K562 (cell line): Measurements from ENCODE around the gene POC1B. TPM values are rescaled to one million over a fixed set of nuclear protein-coding genes. Genes with fewer than 3 reads are reported as not detected.

Experiments
- ATAC-seq: fragments of 200-7000 bp; cut with Tn5 transposase; 3 replicates; pipeline ENCODE4 v1.9.1; 2020; ENCODE audit warnings: moderate library complexity
- BruUV-seq: library from RNA; stranded (reverse); fragments of 400-500 nt; replicated peaks from 2 replicates; lab custom pipeline; 2021; lab: Mats Ljungman, UMichigan
- CTCF ChIA-PET: fragments of 300-600 bp; formaldehyde crosslinking; extraction: SDS; loops from one replicate; lab custom pipeline; 2021; ENCODE audit warnings: low intra/inter-chr PET ratio; lab: Yijun Ruan, JAX
- POLR2A ChIA-PET: fragments of 300-600, 350-650 bp; sonication (Branson Sonifier 250); formaldehyde crosslinking; extraction: SDS; loops from one replicate; lab custom pipeline; 2021; ENCODE audit warnings: antibody characterized with exemption, inconsistent platforms; lab: Yijun Ruan, JAX
- DNase-seq, 4 experiments: peaks; one replicate each; pipeline versions ENCODE4 v3.0.0 to v3.0.0-alpha.2; 2011 to 2018; ENCODE audit warnings: low spot score in 3 of 4, mixed read lengths in 3 of 4; ENCODE audit errors: extremely low read depth in 1 of 4
- FAIRE-seq: peaks from 2 replicates; lab custom pipeline; 2011; peaks lifted over from hg19 to GRCh38; lab: Jason Lieb, UNC
- H2AFZ ChIP-seq: 2 replicates; pipeline ENCODE4 v1.6.0; 2011; ENCODE audit warnings: low read depth, low read length, control low read depth, inconsistent platforms
- H3K27ac ChIP-seq: fragments of 200-600 bp; 3 replicates; pipeline ENCODE4 v1.8.0; 2011; ENCODE audit warnings: low read depth, mild to moderate bottlenecking, control low read depth, inconsistent platforms, low read length, moderate library complexity, mixed read lengths; ENCODE audit errors: extremely low read depth
- H3K27me3 ChIP-seq, 2 experiments: fragments of 300-600 bp in 1 of 2; 2 replicates in 1 of 2; 3 replicates in 1 of 2; pipeline versions ENCODE4 v1.6.0 to v1.8.0; 2011; ENCODE audit warnings: inconsistent platforms in 2 of 2, low read length in 2 of 2, mild to moderate bottlenecking in 1 of 2, mixed read lengths in 1 of 2, moderate library complexity in 1 of 2; ENCODE audit not compliant: control insufficient read depth in 2 of 2, insufficient read depth in 2 of 2
- H3K36me3 ChIP-seq: fragments of 300-600 bp; 3 replicates; pipeline ENCODE4 v1.8.0; 2011; ENCODE audit warnings: mild to moderate bottlenecking, low read length, inconsistent platforms; ENCODE audit not compliant: control insufficient read depth, insufficient read depth
- H3K4me1 ChIP-seq, 2 experiments: fragments of 200-600 bp in 1 of 2; replicated peaks in 1 of 2; 2 replicates in 1 of 2; 3 replicates in 1 of 2; pipeline versions ENCODE4 v1.5.1 to v1.8.0; 2011; ENCODE audit warnings: inconsistent platforms in 2 of 2, low read length in 2 of 2, mild to moderate bottlenecking in 1 of 2, mixed read lengths in 1 of 2, moderate library complexity in 1 of 2; ENCODE audit not compliant: control insufficient read depth in 2 of 2, insufficient read depth in 2 of 2
- H3K4me2 ChIP-seq: 2 replicates; pipeline ENCODE4 v1.6.1; 2011; ENCODE audit warnings: low read length, control low read depth, inconsistent platforms, mixed read lengths; ENCODE audit not compliant: insufficient read depth
- H3K4me3 ChIP-seq: fragments of 200-600 bp; sonication (generic), shearing (Covaris generic); 2 replicates; pipeline ENCODE4 v1.5.1; 2016; ENCODE audit warnings: control low read depth, inconsistent platforms
- H3K79me2 ChIP-seq: fragments of 200-600 bp; 3 replicates; pipeline ENCODE4 v1.8.0; 2011; ENCODE audit warnings: low read length, inconsistent platforms; ENCODE audit not compliant: control insufficient read depth, insufficient read depth
- H3K9ac ChIP-seq, 2 experiments: 2 replicates each; pipeline versions ENCODE4 v1.6.0 to v1.6.1; 2011; ENCODE audit warnings: low read depth in 2 of 2, low read length in 2 of 2, control low read depth in 1 of 2, inconsistent platforms in 1 of 2, mild to moderate bottlenecking in 1 of 2, mixed read lengths in 1 of 2; ENCODE audit not compliant: insufficient read depth in 1 of 2
- H3K9me1 ChIP-seq: one replicate; pipeline ENCODE4 v1.6.0; 2011; ENCODE audit warnings: inconsistent platforms, mild to moderate bottlenecking, low read length, moderate library complexity; ENCODE audit not compliant: control insufficient read depth, insufficient read depth
- H3K9me3 ChIP-seq: replicated peaks from 2 replicates; pipeline ENCODE4 v1.5.1; 2011; ENCODE audit warnings: low read depth, low read length, inconsistent platforms; ENCODE audit not compliant: control insufficient read depth, insufficient read depth
- H4K20me1 ChIP-seq: replicated peaks from 2 replicates; pipeline ENCODE4 v1.6.1; 2011; ENCODE audit warnings: low read length, inconsistent platforms, mixed read lengths; ENCODE audit not compliant: control insufficient read depth, insufficient read depth
- ARID3B ChIP-seq: fragments of 250-450 bp; sonication (Bioruptor Pico); IDR thresholded peaks from 2 replicates; pipeline ENCODE4 v1.4.0; 2020; ENCODE audit warnings: borderline replicate concordance
- BRCA1 ChIP-seq, 2 experiments: fragments of 450-650 bp in 1 of 2; sonication (generic) in 1 of 2; formaldehyde crosslinking in 1 of 2; IDR thresholded peaks; 2 replicates each; pipeline versions ENCODE4 v1.5.0 to v1.6.1; 2017 to 2020; ENCODE audit warnings: mild to moderate bottlenecking in 1 of 2, missing genetic modification reagents in 1 of 2
- CCNT2 ChIP-seq: IDR thresholded peaks from 2 replicates; pipeline ENCODE4 v1.6.1; 2011; ENCODE audit warnings: borderline replicate concordance, low read depth, mild to moderate bottlenecking, moderate library complexity, mixed read lengths, low read length; ENCODE audit not compliant: insufficient read length; ENCODE audit errors: extremely low read depth
- CREB1 ChIP-seq, 2 experiments: sonication (generic) in 1 of 2; formaldehyde crosslinking in 1 of 2; IDR thresholded peaks; 2 replicates each; pipeline versions ENCODE4 v1.6.1 to v1.8.0; 2012 to 2022; ENCODE audit warnings: inconsistent platforms in 1 of 2, mild to moderate bottlenecking in 1 of 2, missing genetic modification reagents in 1 of 2, moderate library complexity in 1 of 2
- EWSR1 ChIP-seq: fragments of 450-650 bp; IDR thresholded peaks from 2 replicates; pipeline ENCODE4 v1.6.1; 2018; ENCODE audit warnings: borderline replicate concordance, mild to moderate bottlenecking, low read depth, moderate library complexity; ENCODE audit not compliant: partially characterized antibody
- KDM2B ChIP-seq: fragments of 250-450 bp; sonication (Bioruptor Pico); IDR thresholded peaks from 2 replicates; pipeline ENCODE4 v1.8.0; 2021; ENCODE audit warnings: mild to moderate bottlenecking, moderate library complexity
- NONO ChIP-seq, 2 experiments: fragments of 200-400 bp in 1 of 2; fragments of 450-650 bp in 1 of 2; formaldehyde crosslinking in 1 of 2; IDR thresholded peaks; 2 replicates each; pipeline ENCODE4 v1.6.1; 2017; ENCODE audit warnings: low read depth in 2 of 2, mild to moderate bottlenecking in 2 of 2, moderate library complexity in 2 of 2, low read length in 1 of 2
- PRPF4 ChIP-seq: fragments of 200-400 bp; formaldehyde crosslinking; IDR thresholded peaks from one replicate; pipeline ENCODE4 v1.6.1; 2017; ENCODE audit warnings: low read length, low read depth, mild to moderate bottlenecking; ENCODE audit not compliant: insufficient read depth, poor library complexity, severe bottlenecking
- RAD51 ChIP-seq: fragments of 450-650 bp; IDR thresholded peaks from 2 replicates; pipeline ENCODE4 v1.7.1; 2016; ENCODE audit warnings: low read depth, mild to moderate bottlenecking, borderline replicate concordance
- TFE3 ChIP-seq: fragments of 450-650 bp; formaldehyde crosslinking; IDR thresholded peaks from 2 replicates; pipeline ENCODE4 v1.4.0; 2020; ENCODE audit warnings: mild to moderate bottlenecking, mixed read lengths
- ZFP30 ChIP-seq: fragments of 250-450 bp; sonication (Bioruptor Pico); IDR thresholded peaks from 2 replicates; pipeline ENCODE4 v1.8.0; 2022; ENCODE audit warnings: moderate library complexity, mild to moderate bottlenecking, inconsistent platforms, borderline replicate concordance
- ZNF146 ChIP-seq: IDR thresholded peaks from one replicate; pipeline ENCODE4 v1.6.1; 2018; ENCODE audit warnings: missing compliant biosample characterization; ENCODE audit not compliant: unreplicated experiment
- ZNF316 ChIP-seq: fragments of 450-650 bp; IDR thresholded peaks from 2 replicates; pipeline ENCODE4 v1.6.1; 2016
- ZNF717 ChIP-seq: fragments of 250-450 bp; sonication (Bioruptor Pico); IDR thresholded peaks from 2 replicates; pipeline ENCODE4 v1.5.0; 2021
- ZNF785 ChIP-seq: fragments of 250-450 bp; sonication (Bioruptor Pico); IDR thresholded peaks from 2 replicates; pipeline ENCODE4 v1.4.0; 2020; ENCODE audit warnings: mild to moderate bottlenecking
- WGBS: fragments of 100-300 bp; shearing (Covaris generic); methylation state at CpG from one replicate; pipeline ENCODE4 v1.1.6; 2016; ENCODE audit warnings: low coverage, mixed read lengths; ENCODE audit not compliant: insufficient coverage; ENCODE audit errors: missing lambda C conversion rate; 5-methylcytosine and 5-hydroxymethylcytosine counted together
- in situ Hi-C: fragments of 300-500 bp; cut with MboI; formaldehyde crosslinking; loops from 4 replicates; pipeline ENCODE4 v1.15.0; 2018; ENCODE audit warnings: inconsistent platforms, mixed read lengths
- intact Hi-C: fragments of 100-400 bp; cut with micrococcal nuclease; formaldehyde crosslinking; loops from 2 replicates; pipeline ENCODE4 v1.14.2; 2022
- polyA plus RNA-seq, 8 experiments: library from polyadenylated mRNA; depleted of rRNA in 4 of 8; stranded (reverse) in 5 of 8; unstranded in 3 of 8; fragments of >200 nt; fragmentation: Nextera tagmentation in 2 of 8; fragmentation: Illumina TruSeq in 1 of 8; extraction: Ambion mirVana in 2 of 8; extraction: Trizol in 1 of 8; gene quantifications; 2 replicates each; pipeline versions ENCODE4 v1.2.1 to v1.2.3, GENCODE V29; 2011 to 2014; ENCODE audit warnings: inconsistent platforms in 1 of 8, missing spikeins in 1 of 8
- total RNA-seq, 7 experiments: library from RNA; depleted of rRNA in 6 of 7; stranded (reverse); fragments of >200 nt in 6 of 7; fragmentation: Illumina TruSeq in 2 of 7; extraction: Trizol in 2 of 7; gene quantifications; 2 replicates each; pipeline versions ENCODE4 v1.2.1 to v1.2.3, GENCODE V29; 2011 to 2021; ENCODE audit warnings: low replicate concordance in 1 of 7

POC1B gene
- total and polyA plus RNA-seq, 9 of the 15 experiments (the other 6 are each of a cell fraction or from before 2014, with no cell fraction given) = 4.5 to 16.1 (median 10.4) TPM

GRCh38 chr12:89391726-89392336, 134.0 kb downstream of the POC1B start:
- no peaks in the 10 kb centered on the region for H3K9me1 ChIP-seq
- H3K79me2 ChIP-seq = no peaks in the 10 kb centered on the region
- no peaks in the 10 kb centered on the region for H3K36me3 ChIP-seq
- no peak for FAIRE-seq
- H2AFZ ChIP-seq = no peak overlapping the region
- ChIA-PET POLR2A (no interaction called here), CTCF (no interaction called here)
- H3K9ac ChIP-seq = no peak overlapping the region
- in situ Hi-C loops (no loop called here), intact Hi-C loops (loop anchor here (5.0 kb wide), 2 partner anchors 50 to 70 kb away; no protein-coding TSS in a partner anchor)
- DNase-seq = no peak
- no TSS peak for BruUV-seq
- no peak overlapping the region for H3K27ac ChIP-seq
- H3K4me3 ChIP-seq = no peak overlapping the region
- H3K4me1 ChIP-seq = peaks cover 2 to 45% of the 10 kb centered on the region in 2 experiments; a peak in 3 of 5 replicates
- H4K20me1 ChIP-seq = no peaks in the 10 kb centered on the region
- H3K27me3 ChIP-seq = no peaks in the 10 kb centered on the region
- no peak overlapping the region; the same call in 1 of the 2 replicates for H3K4me2 ChIP-seq
- ATAC-seq = no peak
- 53% methylated on average over 6 of the region's 6 CpGs for WGBS
- H3K9me3 ChIP-seq = no peaks in the 10 kb centered on the region
- TF ChIP-seq PRPF4 (no peak), EWSR1 (no peak), BRCA1 (IDR thresholded peaks at IDR 0.05) (no peak), BRCA1 (CRISPR knock-in tag; IDR thresholded peaks at IDR 0.05) (no peak), KDM2B (no peak), ZNF717 (no peak), ZNF785 (no peak), CCNT2 (no peak), NONO (IDR thresholded peaks at IDR 0.05; ENCODE audit: low read depth in 2 of 2, low read length in 1 of 2) (no peak), ARID3B (CRISPR knock-in tag) (no peak), RAD51 (0 out of 2 replicates have a peak, but pooled peaks have one; percentile 26), ZNF146 (CRISPR knock-in tag) (no peak), TFE3 (CRISPR knock-in tag) (peak; percentile 95), ZFP30 (no peak), ZNF316 (no peak), CREB1 (IDR thresholded peaks at IDR 0.05) (no peak), CREB1 (CRISPR knock-in tag; IDR thresholded peaks at IDR 0.05) (no peak)
